GM20431 (cell line): ENCODE data around the gene TPST2.
"Not testable (repeated sequence)": the region's sequence is repeated elsewhere in the genome, so short reads cannot be mapped to it uniquely, and the experiment has no call there.

Experiments
- in situ Hi-C: fragments of 300-500 bp; cut with MseI, MboI; formaldehyde crosslinking; loops from one replicate; pipeline ENCODE4 v1.15.0; 2020; ENCODE audit warnings: low sequenced_read_pairs; ENCODE audit not compliant: unreplicated experiment

Gene TPST2

GRCh38 chr22:26536762-26537134 is 53.2 kb downstream of the TPST2 start:
- in situ Hi-C loops, result no loop called here

GRCh38 chr22:26536056-26536761 is 53.7 kb downstream of the TPST2 start:
- in situ Hi-C loops, result no loop called here

GRCh38 chr22:26535603-26535908 is 54.4 kb downstream of the TPST2 start:
- in situ Hi-C loops, result no loop called here

DNA sequence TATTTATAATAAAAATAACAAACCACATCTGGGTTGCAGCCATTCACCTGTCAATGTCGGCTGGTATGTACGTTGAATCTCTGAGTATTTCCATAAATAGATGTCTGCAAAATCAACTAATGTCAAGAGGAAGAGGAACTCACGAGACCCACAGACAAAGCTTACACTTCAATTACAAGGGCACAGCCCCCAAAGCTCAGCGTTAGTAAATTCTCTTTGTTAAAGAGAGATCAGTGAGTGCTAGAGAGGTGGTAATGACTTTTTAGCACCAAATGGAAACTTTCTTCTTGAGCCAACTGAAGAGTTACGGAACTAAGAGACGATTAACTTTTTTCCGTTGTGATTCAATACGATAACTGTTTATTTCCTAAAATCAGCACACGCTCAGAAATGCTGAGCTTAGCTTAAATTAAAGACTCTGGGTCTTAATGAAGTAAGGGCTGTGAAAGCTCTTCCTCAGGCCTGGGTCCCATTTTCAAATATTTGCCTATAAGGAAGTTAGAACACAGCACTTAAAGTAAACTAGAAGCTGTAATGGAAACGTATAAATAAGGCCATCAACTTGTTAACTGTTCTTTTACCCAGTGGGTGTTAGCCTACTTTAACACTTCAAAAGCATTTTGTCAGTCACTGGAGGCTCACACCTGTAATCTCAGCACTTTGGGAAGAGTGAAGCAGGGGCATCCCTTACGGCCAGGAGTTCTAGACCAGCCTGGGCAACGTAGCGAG is 54.9 kb downstream of the TPST2 start:
- in situ Hi-C loops, result no loop called here

DNA sequence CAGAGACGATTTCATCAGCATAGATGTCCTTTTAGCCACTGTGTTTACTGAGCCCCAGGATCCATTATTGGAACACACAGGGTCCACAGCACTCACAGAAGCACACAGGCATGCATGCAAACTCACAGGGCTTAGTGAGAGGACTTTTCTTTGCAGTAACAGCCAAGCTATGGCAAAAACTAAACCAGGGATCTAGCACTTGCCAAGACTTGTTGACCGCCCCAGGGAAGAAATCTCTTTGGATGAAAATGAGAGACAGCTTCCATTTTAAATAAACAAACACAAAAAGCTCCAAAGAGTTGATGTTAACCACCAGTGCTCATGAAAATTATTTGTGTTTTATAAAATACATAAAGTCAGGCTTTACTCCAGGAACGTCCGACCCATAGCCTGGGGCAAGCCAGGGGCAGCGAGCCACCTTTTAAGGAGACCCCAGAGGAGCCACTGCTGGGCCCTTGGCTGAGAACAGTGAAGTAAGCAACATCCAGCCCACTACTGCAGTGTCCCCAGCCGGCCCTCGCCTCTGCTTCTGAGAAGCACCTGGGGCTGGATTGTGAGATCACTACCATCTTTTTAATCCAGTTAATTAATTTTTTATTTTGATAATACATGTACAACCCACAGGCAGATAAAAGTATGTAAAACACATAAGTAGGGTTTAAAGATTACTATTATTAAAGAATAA is 55.6 kb downstream of the TPST2 start:
- in situ Hi-C loops, result no loop called here

DNA sequence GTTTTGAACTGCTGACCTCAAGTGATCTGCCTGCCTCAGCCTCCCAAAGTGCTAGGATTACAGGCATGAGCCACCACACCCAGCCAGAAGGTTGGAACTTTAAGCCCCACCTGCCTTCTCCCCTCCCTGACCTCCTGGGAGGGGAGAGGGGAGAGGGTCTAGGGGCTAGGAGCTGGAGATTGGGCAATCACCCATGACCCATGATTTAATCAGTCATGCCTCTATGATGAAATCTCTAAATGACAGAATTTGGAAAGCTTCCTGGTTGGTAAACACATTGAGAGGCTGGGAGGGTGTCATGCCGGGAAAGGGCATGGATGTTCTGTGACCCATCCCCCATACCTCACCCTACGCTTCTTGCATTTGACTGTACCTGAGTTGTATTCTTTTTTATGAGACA is 60.6 kb downstream of the TPST2 start:
- in situ Hi-C loops, result no loop called here

- in situ Hi-C loops, result not testable (repeated sequence)
Observed at GRCh38 chr22:26528518-26528917, 61.4 kb downstream of the TPST2 start.

DNA sequence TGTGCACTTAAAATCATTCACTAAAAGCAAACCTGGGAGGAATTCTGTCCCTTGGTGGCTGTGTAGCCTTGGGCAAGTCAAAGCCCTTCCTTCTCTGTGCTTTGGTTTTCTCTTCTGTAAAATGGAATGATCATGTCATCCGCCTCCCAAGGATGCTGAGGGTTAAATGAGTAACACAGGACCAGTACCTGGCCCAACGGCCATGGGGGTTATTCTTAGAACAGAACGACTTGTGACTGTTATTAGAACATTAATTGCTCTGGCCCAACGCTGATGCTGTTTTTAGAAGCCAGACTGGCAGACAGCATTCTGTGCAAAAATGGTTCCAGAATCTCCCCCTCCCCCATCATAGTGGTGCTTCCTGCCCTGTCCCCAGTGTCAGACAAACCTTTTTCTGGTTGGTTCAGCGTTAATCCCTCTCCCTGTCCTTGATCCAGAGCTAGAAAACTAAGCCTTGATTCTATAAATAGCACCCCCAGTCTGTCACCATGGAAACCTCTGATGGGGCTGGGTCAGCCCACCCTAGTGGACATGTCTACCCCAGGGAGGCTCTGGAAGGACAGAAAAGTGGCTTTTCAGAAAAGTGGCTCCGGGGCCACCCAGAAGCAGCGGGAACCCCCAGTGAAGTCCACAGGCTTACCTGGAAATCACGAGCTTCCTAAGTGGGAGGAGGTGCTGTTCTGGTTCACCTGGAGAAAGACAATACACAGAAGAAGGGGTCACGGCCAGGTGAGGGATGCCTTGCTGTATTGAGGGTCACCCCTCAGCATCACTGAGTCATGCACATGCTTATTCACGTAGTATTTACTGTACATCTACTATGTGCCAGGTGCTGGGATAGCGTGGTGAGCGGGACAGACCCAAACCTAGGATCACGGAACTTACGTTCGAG is 62.1 kb downstream of the TPST2 start:
- in situ Hi-C loops, result no loop called here

DNA sequence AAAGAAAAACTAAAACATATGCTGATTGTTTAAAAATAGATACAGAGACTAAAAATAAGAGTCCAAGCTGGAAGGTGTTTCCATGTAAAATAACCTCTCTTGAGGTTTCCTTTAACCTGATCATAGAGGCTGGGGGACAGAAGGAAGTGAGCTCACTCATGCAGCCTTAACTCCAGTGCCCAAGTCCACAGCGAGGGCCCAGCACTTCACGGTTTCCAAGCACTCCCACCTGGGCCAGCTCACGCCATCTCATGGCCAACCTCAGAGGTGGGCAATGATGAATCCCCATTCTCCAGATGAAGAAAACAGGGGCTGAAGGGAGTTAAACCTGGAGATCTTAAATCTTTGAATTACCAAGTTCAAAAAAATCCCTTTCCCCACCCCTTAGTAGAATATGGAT is 62.8 kb downstream of the TPST2 start:
- in situ Hi-C loops, result no loop called here

- in situ Hi-C loops, result no loop called here
Observed at GRCh38 chr22:26525946-26526564, 63.9 kb downstream of the TPST2 start.

DNA sequence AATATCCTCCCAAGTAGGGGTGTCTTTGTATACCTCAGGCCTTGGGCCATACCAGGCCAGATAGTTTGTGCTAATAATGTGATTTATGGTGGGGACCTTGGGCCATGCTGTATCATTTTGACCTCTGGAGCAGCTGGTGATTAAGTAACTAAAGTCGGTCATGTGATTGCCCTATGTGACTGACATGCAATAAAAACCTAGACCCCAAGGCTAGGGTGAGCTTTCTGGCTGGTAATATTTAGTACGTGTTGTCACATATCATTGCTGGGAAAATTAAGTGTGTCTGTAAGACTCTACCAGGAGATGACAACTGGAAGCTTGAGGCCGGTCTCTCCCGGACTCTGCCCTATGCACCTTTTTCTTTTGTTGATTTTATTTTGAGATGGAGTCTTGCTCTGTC is 65.1 kb downstream of the TPST2 start:
- in situ Hi-C loops, result no loop called here

GRCh38 chr22:26522592-26522991 is 67.3 kb downstream of the TPST2 start:
- in situ Hi-C loops, result no loop called here

GRCh38 chr22:26522012-26522411 is 67.9 kb downstream of the TPST2 start:
- in situ Hi-C loops, result no loop called here

DNA sequence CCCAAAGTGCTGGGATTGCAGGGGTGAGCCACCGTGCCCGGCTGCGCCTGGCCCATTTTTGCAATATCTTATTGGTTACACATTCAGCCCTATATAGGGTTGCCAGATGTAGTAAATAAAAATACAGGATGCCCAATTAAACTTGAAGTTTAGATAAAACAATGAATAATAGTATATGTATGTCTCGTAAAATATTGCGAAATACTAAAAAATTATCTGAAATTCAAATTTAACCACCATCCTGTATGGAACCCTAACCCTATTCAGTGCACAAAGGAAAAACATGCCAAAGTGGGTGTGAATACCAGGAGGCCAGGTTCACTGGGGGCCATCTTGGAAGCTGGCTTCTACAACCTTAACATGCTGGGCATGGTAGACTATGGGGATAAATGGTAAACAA is 72.5 kb downstream of the TPST2 start:
- in situ Hi-C loops, result no loop called here

- in situ Hi-C loops, result no loop called here
Observed at GRCh38 chr22:26516503-26516902, 73.4 kb downstream of the TPST2 start.

DNA sequence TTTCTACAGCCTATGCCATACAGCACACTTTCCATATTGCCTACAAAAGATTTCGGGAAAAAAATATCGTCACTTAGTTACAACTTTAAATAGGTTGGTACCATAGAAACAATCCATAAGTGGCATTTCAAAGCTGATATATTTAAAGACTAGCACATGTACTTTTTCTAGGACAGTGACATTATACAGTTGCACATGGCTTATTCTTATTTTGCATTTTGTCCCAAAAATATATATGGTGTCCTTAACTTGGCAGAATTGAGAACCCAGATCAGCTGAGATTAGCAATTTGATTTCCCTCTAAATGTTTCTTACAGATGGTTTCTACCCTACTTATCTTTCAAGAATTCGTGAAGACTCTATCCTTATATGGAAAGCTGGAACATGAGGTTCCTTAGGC is 74.0 kb downstream of the TPST2 start:
- in situ Hi-C loops, result no loop called here

- in situ Hi-C loops, result no loop called here
Observed at GRCh38 chr22:26514419-26515161, 75.3 kb downstream of the TPST2 start.

DNA sequence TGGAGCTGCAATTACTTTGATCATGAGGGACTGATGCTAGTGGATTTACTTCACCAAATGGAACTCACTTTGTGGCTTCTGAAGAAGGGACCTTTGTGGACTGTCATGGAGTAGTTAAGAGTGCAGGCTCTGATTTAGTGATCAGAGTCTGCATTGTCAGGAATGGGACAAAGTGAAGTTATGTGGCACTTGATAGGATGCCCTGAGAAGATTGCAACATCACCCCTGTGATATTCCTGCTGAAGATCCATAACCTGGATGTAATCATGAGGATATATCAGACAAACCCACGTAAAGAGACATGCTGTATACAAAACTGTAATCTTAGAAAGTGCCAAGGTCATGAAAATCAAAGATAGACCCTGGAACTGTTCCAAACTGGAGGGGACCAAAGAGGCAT is 76.1 kb downstream of the TPST2 start:
- in situ Hi-C loops, result no loop called here

DNA sequence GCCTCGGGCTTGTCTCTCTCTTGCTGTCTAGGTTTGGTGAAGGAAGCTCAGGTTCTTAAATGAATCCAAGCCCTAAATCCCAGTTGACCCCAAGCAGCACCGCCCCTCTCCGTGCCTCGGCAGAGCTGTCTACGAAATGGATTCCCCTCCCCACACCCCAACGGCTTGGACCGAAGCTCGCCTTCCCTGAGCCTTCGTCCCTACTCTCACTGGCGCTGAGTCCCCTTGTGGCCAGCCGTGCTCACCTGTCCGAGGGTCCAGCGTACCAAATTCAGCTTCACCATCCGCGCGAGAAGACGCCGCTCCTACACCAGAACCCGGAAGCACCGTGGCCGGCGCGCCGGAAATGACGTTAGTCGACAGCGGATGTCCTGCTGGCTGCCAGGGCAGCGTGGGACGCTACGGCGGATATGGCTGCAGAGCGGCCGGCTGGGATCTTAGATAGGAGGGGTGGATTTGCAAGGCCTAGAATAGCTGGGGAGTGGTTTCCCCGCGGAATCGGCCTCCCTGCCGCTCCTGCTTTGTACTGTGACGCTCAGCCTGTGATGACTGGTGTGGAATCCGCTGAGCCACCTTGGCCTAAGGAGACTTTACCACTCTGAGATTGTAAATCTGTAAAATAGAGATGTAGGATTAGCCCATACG is 77.7 kb downstream of the TPST2 start, which contains the start of gene TFIP11:
TFIP11 (minus strand) TSS at position 325 of the 645 bp plus-strand sequence. CDS start 2,201 bp downstream, outside the sequence.
- in situ Hi-C loops, result no loop called here
